Chondrocyte (in vitro differentiated cells): Measurements from ENCODE around the gene GCSAM. TPM values are rescaled to one million over a fixed set of nuclear protein-coding genes. Genes with fewer than 3 reads are reported as not detected.

Experiments
- DNase-seq: peaks from one replicate; pipeline ENCODE4 v3.0.0; 2021; ENCODE audit warnings: mixed read lengths, low spot score
- H3K27ac Mint-ChIP-seq: one replicate; pipeline ENCODE4 v1.8.0; 2021; ENCODE audit warnings: mild to moderate bottlenecking, moderate library complexity, mixed read lengths; ENCODE audit not compliant: unreplicated experiment
- H3K27me3 Mint-ChIP-seq: 2 replicates; pipeline ENCODE4 v1.8.0; 2021; ENCODE audit warnings: low read depth, mixed read lengths
- H3K36me3 Mint-ChIP-seq: 2 replicates; pipeline ENCODE4 v1.8.0; 2021; ENCODE audit warnings: low read depth, mixed read lengths
- H3K4me1 Mint-ChIP-seq: 2 replicates; pipeline ENCODE4 v1.8.0; 2021; ENCODE audit warnings: low read depth, mild to moderate bottlenecking, mixed read lengths
- H3K4me3 Mint-ChIP-seq: one replicate; pipeline ENCODE4 v1.8.0; 2021; ENCODE audit warnings: mild to moderate bottlenecking, moderate library complexity, mixed read lengths; ENCODE audit not compliant: unreplicated experiment
- H3K9me3 Mint-ChIP-seq: 2 replicates; pipeline ENCODE4 v1.8.0; 2021; ENCODE audit warnings: low read depth, mixed read lengths
- total RNA-seq: library from RNA; stranded (reverse); gene quantifications from 3 replicates; pipeline ENCODE4 v1.2.1, GENCODE V29; 2021
- TF ChIP-seq, protein P1 (sequence below): fragments of 200-600 bp; sonication (generic); IDR thresholded peaks from 2 replicates; pipeline ENCODE4 v1.5.0; 2021; ENCODE audit warnings: antibody characterized with exemption, mild to moderate bottlenecking, moderate library complexity

Gene GCSAM
- total RNA-seq, 1 donor from 2014 or later = not detected

DNA sequence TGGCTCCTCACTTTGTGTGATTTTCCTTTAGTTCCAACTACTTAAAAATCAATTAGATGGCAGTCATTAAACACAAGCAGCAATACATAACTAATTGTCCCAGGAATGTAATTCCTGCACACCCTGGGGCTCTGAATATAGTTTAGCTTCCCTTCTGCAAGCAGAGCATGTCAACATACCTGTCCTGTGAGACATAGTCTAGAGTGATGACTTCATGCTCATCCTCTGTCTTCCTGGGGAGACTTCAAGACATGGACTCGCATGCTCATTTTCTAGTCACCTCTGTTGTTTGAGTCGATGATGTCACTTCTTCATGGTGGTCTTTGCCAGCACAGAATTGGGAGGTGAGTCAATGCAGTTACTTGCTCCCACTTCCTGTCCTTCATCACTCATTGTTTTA, 31.1 kb downstream of the GCSAM start:
- H3K9me3 Mint-ChIP-seq = no peaks in the 10 kb centered on the region
- TF ChIP-seq, protein P1, sequence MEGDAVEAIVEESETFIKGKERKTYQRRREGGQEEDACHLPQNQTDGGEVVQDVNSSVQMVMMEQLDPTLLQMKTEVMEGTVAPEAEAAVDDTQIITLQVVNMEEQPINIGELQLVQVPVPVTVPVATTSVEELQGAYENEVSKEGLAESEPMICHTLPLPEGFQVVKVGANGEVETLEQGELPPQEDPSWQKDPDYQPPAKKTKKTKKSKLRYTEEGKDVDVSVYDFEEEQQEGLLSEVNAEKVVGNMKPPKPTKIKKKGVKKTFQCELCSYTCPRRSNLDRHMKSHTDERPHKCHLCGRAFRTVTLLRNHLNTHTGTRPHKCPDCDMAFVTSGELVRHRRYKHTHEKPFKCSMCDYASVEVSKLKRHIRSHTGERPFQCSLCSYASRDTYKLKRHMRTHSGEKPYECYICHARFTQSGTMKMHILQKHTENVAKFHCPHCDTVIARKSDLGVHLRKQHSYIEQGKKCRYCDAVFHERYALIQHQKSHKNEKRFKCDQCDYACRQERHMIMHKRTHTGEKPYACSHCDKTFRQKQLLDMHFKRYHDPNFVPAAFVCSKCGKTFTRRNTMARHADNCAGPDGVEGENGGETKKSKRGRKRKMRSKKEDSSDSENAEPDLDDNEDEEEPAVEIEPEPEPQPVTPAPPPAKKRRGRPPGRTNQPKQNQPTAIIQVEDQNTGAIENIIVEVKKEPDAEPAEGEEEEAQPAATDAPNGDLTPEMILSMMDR = no peak
- H3K27me3 Mint-ChIP-seq = no peaks in the 10 kb centered on the region
- DNase-seq = no peak
- peaks cover 13% of the 10 kb centered on the region for H3K36me3 Mint-ChIP-seq
- H3K4me1 Mint-ChIP-seq = peaks cover 26% of the 10 kb centered on the region
- no peak overlapping the region for H3K4me3 Mint-ChIP-seq
- no peak overlapping the region for H3K27ac Mint-ChIP-seq

DNA sequence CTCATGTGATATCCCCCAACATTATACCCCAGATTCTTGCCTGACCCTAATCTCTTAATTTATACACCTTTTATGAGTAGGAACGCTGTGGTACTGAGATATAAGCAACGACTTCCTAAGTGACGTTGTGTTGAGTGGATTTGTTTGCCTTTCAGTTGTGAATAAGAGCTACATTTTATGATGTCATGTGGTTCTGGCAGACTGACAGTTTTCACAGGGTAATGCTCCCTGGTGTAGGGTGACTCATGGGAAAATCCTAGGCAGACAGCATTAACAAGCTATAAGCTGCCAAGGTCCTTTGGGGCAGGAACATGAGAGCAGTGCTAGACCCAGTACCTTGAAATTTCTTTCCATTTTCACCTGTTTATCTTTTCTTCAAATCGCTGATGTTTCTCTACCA, 35.7 kb downstream of the GCSAM start:
- Mint-ChIP-seq H3K4me3 (peak overlapping the region; percentile 31), H3K27me3 (no peaks in the 10 kb centered on the region), H3K27ac (peak overlapping the region; percentile 92), H3K36me3 (peaks cover 2% of the 10 kb centered on the region), H3K9me3 (no peaks in the 10 kb centered on the region), H3K4me1 (peaks cover 53% of the 10 kb centered on the region)
- TF ChIP-seq, protein P1 = no peak
- no peak for DNase-seq

DNA sequence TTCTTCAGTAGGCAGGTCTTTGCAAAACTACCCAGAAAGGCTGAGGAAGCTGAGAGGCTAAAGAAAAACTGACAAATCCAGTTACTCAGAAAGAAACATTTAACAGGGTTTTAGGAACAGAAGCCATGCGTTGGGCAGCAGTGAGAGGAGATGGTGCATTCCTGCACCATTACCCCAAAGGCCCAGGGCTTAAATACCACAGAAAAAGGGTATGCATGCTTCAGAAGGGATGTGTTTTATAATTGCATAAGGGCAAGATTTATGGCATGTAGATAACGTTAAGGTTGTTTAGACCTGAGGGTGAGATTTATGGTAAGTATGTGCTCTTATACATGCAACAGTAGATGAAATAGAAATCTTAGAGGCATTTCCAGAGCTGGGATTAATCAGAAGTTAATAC, 36.9 kb downstream of the GCSAM start:
- Mint-ChIP-seq H3K4me3 (no peak overlapping the region), H3K4me1 (peaks cover 52% of the 10 kb centered on the region), H3K36me3 (peaks cover 2% of the 10 kb centered on the region), H3K27me3 (no peaks in the 10 kb centered on the region), H3K9me3 (no peaks in the 10 kb centered on the region), H3K27ac (peak overlapping the region; percentile 45)
- TF ChIP-seq, protein P1 = no peak
- no peak for DNase-seq

DNA sequence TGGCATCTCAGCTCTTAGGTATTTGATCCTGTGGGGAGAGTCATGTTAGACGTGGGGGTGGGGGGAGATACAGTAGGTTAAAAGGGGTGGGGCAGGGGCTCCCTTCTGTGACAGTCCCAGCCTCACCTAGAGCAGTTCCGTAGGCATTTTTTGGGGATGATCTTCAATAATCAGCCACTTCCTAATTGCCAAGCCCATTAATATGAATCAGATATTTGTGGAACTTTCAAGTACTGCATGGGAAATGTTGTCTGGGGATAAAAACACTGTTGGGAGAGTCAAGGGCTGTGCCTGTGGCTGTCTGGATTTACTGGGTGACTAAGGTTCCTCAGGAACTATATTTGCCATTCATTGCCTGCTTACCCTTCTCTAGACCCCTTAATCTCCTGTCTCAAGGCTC, 37.3 kb downstream of the GCSAM start:
- Mint-ChIP-seq H3K4me3 (no peak overlapping the region), H3K27ac (peak overlapping the region; percentile 56), H3K4me1 (peaks cover 56% of the 10 kb centered on the region), H3K27me3 (no peaks in the 10 kb centered on the region), H3K36me3 (peaks cover 2% of the 10 kb centered on the region), H3K9me3 (no peaks in the 10 kb centered on the region)
- no peak for DNase-seq
- TF ChIP-seq, protein P1 = no peak

DNA sequence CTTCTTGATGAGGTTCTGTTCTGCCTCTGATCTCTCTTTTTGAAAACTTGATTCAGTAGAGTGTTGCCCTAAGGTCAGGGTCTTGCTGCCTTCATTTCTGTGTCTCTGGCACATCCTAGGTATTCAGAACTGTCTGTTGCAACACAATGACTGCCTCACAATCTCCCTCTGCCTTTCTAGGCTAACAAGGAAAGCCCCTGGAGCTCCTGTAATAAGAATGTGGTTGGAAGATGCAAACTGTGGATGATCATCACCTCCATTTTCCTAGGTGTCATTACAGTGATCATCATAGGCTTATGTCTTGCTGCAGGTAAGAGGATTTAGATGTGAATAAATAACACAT, 39.9 kb downstream of the GCSAM start:
- Mint-ChIP-seq H3K4me1 (peaks cover 51% of the 10 kb centered on the region), H3K36me3 (no peaks in the 10 kb centered on the region), H3K4me3 (no peak overlapping the region), H3K27ac (peak overlapping the region; percentile 73), H3K27me3 (no peaks in the 10 kb centered on the region), H3K9me3 (no peaks in the 10 kb centered on the region)
- TF ChIP-seq, protein P1 = no peak
- DNase-seq = no peak
